Uterus (tissue), 4 donors: Measurements from ENCODE around the gene WDFY1. TPM values are rescaled to one million over a fixed set of nuclear protein-coding genes. Genes with fewer than 3 reads are reported as not detected.

Source experiments
- DNase-seq, 2 donors: peaks; one replicate each; pipeline ENCODE4 v3.0.0-alpha.2; 2019 to 2020
- H3K27ac ChIP-seq, 2 donors: fragments of 200-600 bp; sonication (generic); 1 replicate in 1 of 2; 2 replicates in 1 of 2; pipeline ENCODE4 v1.5.1; 2016 to 2018
- H3K27me3 ChIP-seq, 2 donors: fragments of 200-600 bp; sonication (generic); one replicate each; pipeline ENCODE4 v1.5.1; 2018 to 2019; ENCODE audit warnings: control low read depth in 1 of 2
- H3K36me3 ChIP-seq, 2 donors: fragments of 200-600 bp; sonication (generic); one replicate each; pipeline ENCODE4 v1.5.1; 2019; ENCODE audit warnings: control low read depth in 1 of 2
- H3K4me1 ChIP-seq, 2 donors: fragments of 200-600 bp; sonication (generic); one replicate each; pipeline ENCODE4 v1.5.1; 2018 to 2019; ENCODE audit warnings: control low read depth in 1 of 2
- H3K4me3 ChIP-seq, 2 donors: fragments of 200-600 bp; sonication (generic); 1 replicate in 1 of 2; 2 replicates in 1 of 2; pipeline ENCODE4 v1.5.1; 2018 to 2019; ENCODE audit warnings: mild to moderate bottlenecking in 1 of 2
- H3K9me3 ChIP-seq, 2 donors: fragments of 200-600 bp; sonication (generic); one replicate each; pipeline ENCODE4 v1.5.1; 2019; ENCODE audit warnings: control low read depth in 1 of 2
- POLR2A ChIP-seq, 2 donors: fragments of 450-650 bp; IDR thresholded peaks; one replicate each; pipeline ENCODE4 v1.6.1; 2016; ENCODE audit warnings: antibody characterized with exemption in 2 of 2, mild to moderate bottlenecking in 1 of 2, moderate library complexity in 1 of 2
- intact Hi-C: fragments of 100-400 bp; cut with DNase I; formaldehyde crosslinking; loops from one replicate; pipeline ENCODE4 v1.15.1; 2023; ENCODE audit warnings: low total_unique reads
- total RNA-seq, 4 donors: library from RNA; depleted of rRNA in 3 of 4; stranded (reverse); fragments of >200 nt in 3 of 4; gene quantifications; one replicate each; pipeline versions ENCODE4 v1.1.0 to v1.2.4, GENCODE V29; 2014 to 2023
- TF ChIP-seq, protein P1 (sequence below), 4 experiments: fragments of 200-600 bp in 2 of 4; fragments of 450-650 bp in 2 of 4; sonication (generic) in 2 of 4; IDR thresholded peaks; one replicate each; pipeline ENCODE4 v1.5.1; 2016 to 2019; ENCODE audit warnings: antibody characterized with exemption in 4 of 4, mild to moderate bottlenecking in 2 of 4, moderate library complexity in 1 of 4
- donor health status: DM: yes; HTN: yes; CAD: no.

WDFY1 gene
- total RNA-seq, 4 donors from 2014 or later = 17.2 to 112 (median 39.1) TPM

- no peak for TF ChIP-seq POLR2A (IDR thresholded peaks at IDR 0.05)
- TF ChIP-seq, protein P1, sequence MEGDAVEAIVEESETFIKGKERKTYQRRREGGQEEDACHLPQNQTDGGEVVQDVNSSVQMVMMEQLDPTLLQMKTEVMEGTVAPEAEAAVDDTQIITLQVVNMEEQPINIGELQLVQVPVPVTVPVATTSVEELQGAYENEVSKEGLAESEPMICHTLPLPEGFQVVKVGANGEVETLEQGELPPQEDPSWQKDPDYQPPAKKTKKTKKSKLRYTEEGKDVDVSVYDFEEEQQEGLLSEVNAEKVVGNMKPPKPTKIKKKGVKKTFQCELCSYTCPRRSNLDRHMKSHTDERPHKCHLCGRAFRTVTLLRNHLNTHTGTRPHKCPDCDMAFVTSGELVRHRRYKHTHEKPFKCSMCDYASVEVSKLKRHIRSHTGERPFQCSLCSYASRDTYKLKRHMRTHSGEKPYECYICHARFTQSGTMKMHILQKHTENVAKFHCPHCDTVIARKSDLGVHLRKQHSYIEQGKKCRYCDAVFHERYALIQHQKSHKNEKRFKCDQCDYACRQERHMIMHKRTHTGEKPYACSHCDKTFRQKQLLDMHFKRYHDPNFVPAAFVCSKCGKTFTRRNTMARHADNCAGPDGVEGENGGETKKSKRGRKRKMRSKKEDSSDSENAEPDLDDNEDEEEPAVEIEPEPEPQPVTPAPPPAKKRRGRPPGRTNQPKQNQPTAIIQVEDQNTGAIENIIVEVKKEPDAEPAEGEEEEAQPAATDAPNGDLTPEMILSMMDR (IDR thresholded peaks at IDR 0.05) = no peak
- intact Hi-C loops = loop anchor here (5.0 kb wide), 1 partner anchor 292 kb away; no protein-coding TSS in a partner anchor
Measured at GRCh38 chr2:223989856-223990232, 44.7 kb upstream of the WDFY1 start.

GRCh38 chr2:223989206-223989855 is 44.2 kb upstream of the WDFY1 start:
- Histone ChIP-seq H3K27ac (no peak overlapping the region), H3K27me3 (no peaks in the 10 kb centered on the region), H3K4me1 (no peaks in the 10 kb centered on the region), H3K36me3 (no peaks in the 10 kb centered on the region), H3K9me3 (no peaks in the 10 kb centered on the region), H3K4me3 (no peak overlapping the region)
- DNase-seq = no peak
- TF ChIP-seq, protein P1 (IDR thresholded peaks at IDR 0.05) = no peak
- TF ChIP-seq POLR2A (IDR thresholded peaks at IDR 0.05) = no peak
- intact Hi-C loops = no loop called here

More at GRCh38 chr2:223989856-223990232, 44.7 kb upstream of the WDFY1 start:
- Histone ChIP-seq H3K27me3 (no peaks in the 10 kb centered on the region), H3K9me3 (no peaks in the 10 kb centered on the region), H3K4me3 (no peak overlapping the region), H3K4me1 (no peaks in the 10 kb centered on the region), H3K36me3 (no peaks in the 10 kb centered on the region), H3K27ac (no peak overlapping the region)
- no peak for DNase-seq

DNA sequence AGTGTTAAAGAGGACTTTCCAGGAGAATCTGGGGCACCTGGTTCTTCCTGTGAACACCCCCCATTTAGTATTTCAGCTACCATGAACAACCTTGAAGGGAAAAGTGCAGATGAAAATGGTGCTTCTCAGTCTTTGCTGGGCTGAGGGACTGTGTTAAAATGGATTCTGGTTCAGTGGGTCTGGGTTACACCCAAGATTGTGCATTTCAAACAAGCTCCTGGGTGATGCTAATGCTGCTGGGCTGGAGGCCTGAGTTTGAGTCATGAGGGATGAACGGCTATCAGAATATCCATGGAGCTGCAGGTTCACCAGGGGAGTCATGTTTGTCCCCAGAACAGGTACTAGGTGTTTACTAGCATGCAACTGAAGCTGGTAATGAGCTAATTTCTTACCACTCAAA is 36.1 kb upstream of the WDFY1 start:
- no peak for DNase-seq
- no peak overlapping the region for H3K4me3 ChIP-seq
- no peaks in the 10 kb centered on the region for H3K36me3 ChIP-seq
- intact Hi-C loops = no loop called here
- H3K4me1 ChIP-seq = no peaks in the 10 kb centered on the region
- no peaks in the 10 kb centered on the region for H3K27me3 ChIP-seq
- H3K9me3 ChIP-seq = no peaks in the 10 kb centered on the region
- no peak overlapping the region for H3K27ac ChIP-seq
- TF ChIP-seq, protein P1 (IDR thresholded peaks at IDR 0.05) = no peak
- no peak for TF ChIP-seq POLR2A (IDR thresholded peaks at IDR 0.05)

DNA sequence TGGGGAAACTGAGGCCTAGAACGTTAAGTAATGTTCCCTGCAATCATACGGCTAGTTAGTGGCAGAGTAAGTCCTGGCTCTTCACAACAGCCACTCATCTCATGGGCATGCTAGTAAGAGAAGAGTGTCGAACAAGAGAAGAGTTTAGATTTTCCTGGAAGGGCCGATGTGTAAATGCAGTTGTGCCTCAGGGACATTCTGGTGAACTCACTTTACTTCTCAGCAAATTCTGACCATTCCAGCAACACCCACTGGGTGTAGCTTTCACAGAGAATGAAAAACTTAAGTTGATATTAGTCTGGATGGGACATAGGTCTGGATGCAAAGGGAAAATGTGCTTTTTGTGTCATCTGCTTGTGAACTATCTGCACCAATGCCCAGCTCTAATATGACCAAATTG is 35.7 kb upstream of the WDFY1 start:
- no peak overlapping the region for H3K27ac ChIP-seq
- DNase-seq = no peak
- no peak for TF ChIP-seq POLR2A (IDR thresholded peaks at IDR 0.05)
- TF ChIP-seq, protein P1 (IDR thresholded peaks at IDR 0.05) = no peak
- H3K9me3 ChIP-seq = no peaks in the 10 kb centered on the region
- intact Hi-C loops = no loop called here
- H3K36me3 ChIP-seq = no peaks in the 10 kb centered on the region
- H3K27me3 ChIP-seq = no peaks in the 10 kb centered on the region
- H3K4me1 ChIP-seq = no peaks in the 10 kb centered on the region
- no peak overlapping the region for H3K4me3 ChIP-seq

DNA sequence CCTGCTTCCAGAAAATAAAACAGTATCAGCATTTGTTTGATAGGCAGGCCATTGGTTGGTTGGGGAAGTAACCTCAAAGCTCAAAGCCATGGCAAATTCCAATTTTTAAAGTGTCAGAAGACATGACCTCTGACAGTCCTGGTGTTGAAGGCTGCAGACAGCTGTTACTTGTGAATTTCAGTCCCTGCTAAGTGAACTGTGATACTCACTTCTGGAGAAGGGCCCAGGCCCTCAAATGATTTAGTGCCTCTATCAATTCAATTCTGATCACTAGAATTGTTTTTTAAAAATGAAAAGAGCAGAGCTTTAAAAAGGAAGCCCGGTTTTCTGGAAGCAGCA is 35.2 kb upstream of the WDFY1 start:
- intact Hi-C loops = no loop called here
- H3K27ac ChIP-seq = no peak overlapping the region
- no peaks in the 10 kb centered on the region for H3K4me1 ChIP-seq
- H3K27me3 ChIP-seq = no peaks in the 10 kb centered on the region
- DNase-seq = no peak
- TF ChIP-seq POLR2A (IDR thresholded peaks at IDR 0.05) = no peak
- TF ChIP-seq, protein P1 (IDR thresholded peaks at IDR 0.05) = no peak
- H3K4me3 ChIP-seq = no peak overlapping the region
- no peaks in the 10 kb centered on the region for H3K9me3 ChIP-seq
- no peaks in the 10 kb centered on the region for H3K36me3 ChIP-seq
